GM12878 (cell line): ENCODE measurements around the gene SH3BP5. TPM values are rescaled to one million over a fixed set of nuclear protein-coding genes. Genes with fewer than 3 reads are reported as not detected.

ENCODE experiments used
- ATAC-seq: fragments of 200-7000 bp; cut with Tn5 transposase; 3 replicates; pipeline ENCODE4 v1.9.1; 2020; ENCODE audit warnings: mild to moderate bottlenecking, moderate library complexity
- BruUV-seq: library from RNA; stranded (reverse); fragments of 400-500 nt; replicated peaks from 2 replicates; lab custom pipeline; 2021; lab: Mats Ljungman, UMichigan
- CTCF ChIA-PET: fragments of 300-600 bp; sonication (Branson Sonifier 250); formaldehyde crosslinking; extraction: SDS; loops from one replicate; lab custom pipeline; 2021; ENCODE audit warnings: inconsistent platforms; lab: Yijun Ruan, JAX
- POLR2A ChIA-PET: fragments of 350-600 bp; formaldehyde crosslinking; extraction: SDS; loops from one replicate; lab custom pipeline; 2021; ENCODE audit warnings: inconsistent platforms; lab: Charles Lee
- RAD21 ChIA-PET: fragments of 300-600 bp; sonication (Branson Sonifier 250); formaldehyde crosslinking; loops from one replicate; lab custom pipeline; 2023; ENCODE audit warnings: antibody characterized with exemption; ENCODE audit not compliant: unreplicated experiment; lab: Charles Lee
- SMC1A ChIA-PET: fragments of 300-600 bp; sonication (Branson Sonifier 250); formaldehyde crosslinking; loops from one replicate; lab custom pipeline; 2023; ENCODE audit not compliant: unreplicated experiment, uncharacterized antibody; lab: Charles Lee
- DNase-seq: peaks from one replicate; pipeline ENCODE4 v3.0.0-alpha.2; 2011; ENCODE audit warnings: low read depth, low spot score
- FAIRE-seq: peaks from 3 replicates; lab custom pipeline; 2011; peaks lifted over from hg19 to GRCh38; lab: Jason Lieb, UNC
- H2AFZ ChIP-seq: 2 replicates; pipeline ENCODE4 v1.6.0; 2011; ENCODE audit warnings: low read depth, low read length, control low read depth; ENCODE audit not compliant: control insufficient read depth
- H3K27ac ChIP-seq: 2 replicates; pipeline ENCODE4 v1.5.1; 2011; ENCODE audit warnings: control low read depth; ENCODE audit not compliant: control insufficient read depth, insufficient read depth
- H3K27me3 ChIP-seq, 2 experiments: replicated peaks in 1 of 2; 2 replicates each; pipeline versions ENCODE4 v1.6.0 to v1.6.1; 2011; ENCODE audit warnings: low read length in 1 of 2; ENCODE audit not compliant: control insufficient read depth in 2 of 2, insufficient read depth in 2 of 2
- H3K36me3 ChIP-seq, 2 experiments: 2 replicates each; pipeline ENCODE4 v1.5.1; 2011; ENCODE audit warnings: low read length in 1 of 2; ENCODE audit not compliant: control insufficient read depth in 2 of 2, insufficient read depth in 2 of 2
- H3K4me1 ChIP-seq: 2 replicates; pipeline ENCODE4 v1.6.1; 2011; ENCODE audit warnings: mild to moderate bottlenecking, low read length, moderate library complexity, mixed read lengths; ENCODE audit not compliant: control insufficient read depth, insufficient read depth
- H3K4me2 ChIP-seq: 2 replicates; pipeline ENCODE4 v1.6.0; 2011; ENCODE audit warnings: control low read depth; ENCODE audit not compliant: control insufficient read depth, insufficient read depth
- H3K4me3 ChIP-seq: fragments of 200-600 bp; sonication (generic); 2 replicates; pipeline ENCODE4 v1.5.1; 2016
- H3K79me2 ChIP-seq: 2 replicates; pipeline ENCODE4 v1.6.0; 2011; ENCODE audit warnings: low read length; ENCODE audit not compliant: control insufficient read depth, insufficient read depth
- H3K9ac ChIP-seq: 2 replicates; pipeline ENCODE4 v1.8.0; 2011; ENCODE audit warnings: low read length, control low read depth, mixed read lengths; ENCODE audit not compliant: control insufficient read depth, insufficient read depth
- H3K9me3 ChIP-seq: replicated peaks from 3 replicates; pipeline ENCODE4 v1.5.1; 2011; ENCODE audit warnings: mild to moderate bottlenecking, low read length; ENCODE audit not compliant: control insufficient read depth, insufficient read depth
- H4K20me1 ChIP-seq: 2 replicates; pipeline ENCODE4 v1.6.0; 2011; ENCODE audit not compliant: control insufficient read depth, insufficient read depth
- CBX3 ChIP-seq: fragments of 200-600 bp; sonication (generic); IDR thresholded peaks from 2 replicates; pipeline ENCODE4 v1.6.1; 2016; ENCODE audit warnings: low read depth, borderline replicate concordance
- CTCF ChIP-seq, 3 experiments: IDR thresholded peaks in 2 of 3; conservative IDR thresholded peaks in 1 of 3; 2 replicates each; pipeline ENCODE4 v1.5.1; 2011; ENCODE audit warnings: low read depth in 3 of 3, low read length in 3 of 3, mild to moderate bottlenecking in 3 of 3, control low read depth in 2 of 3, moderate library complexity in 2 of 3, inconsistent platforms in 1 of 3, mixed read lengths in 1 of 3; ENCODE audit not compliant: control insufficient read depth in 2 of 3, insufficient read depth in 1 of 3; ENCODE audit errors: extremely low read depth in 1 of 3
- DPF2 ChIP-seq: fragments of 450-650 bp; IDR thresholded peaks from 2 replicates; pipeline ENCODE4 v1.6.1; 2017; ENCODE audit warnings: mild to moderate bottlenecking
- EP300 ChIP-seq, 2 experiments: fragments of 150-350 bp in 1 of 2; IDR thresholded peaks; 2 replicates each; pipeline ENCODE4 v1.6.1; 2011 to 2012; ENCODE audit warnings: low read depth in 2 of 2, low read length in 2 of 2, borderline replicate concordance in 1 of 2, improper control_type of control experiment in 1 of 2, inconsistent platforms in 1 of 2; ENCODE audit not compliant: control insufficient read depth in 1 of 2
- EZH2 ChIP-seq: IDR thresholded peaks from 2 replicates; pipeline ENCODE4 v1.6.1; 2012; ENCODE audit warnings: low read depth, mild to moderate bottlenecking, control low read depth, inconsistent platforms, low read length, borderline replicate concordance; ENCODE audit not compliant: control insufficient read depth
- FOXM1 ChIP-seq: IDR thresholded peaks from 2 replicates; pipeline ENCODE4 v1.6.1; 2012; ENCODE audit warnings: low read depth, mild to moderate bottlenecking, inconsistent platforms, low read length, moderate library complexity
- HDGF ChIP-seq: fragments of 450-650 bp; IDR thresholded peaks from 2 replicates; pipeline ENCODE4 v1.6.1; 2016; ENCODE audit warnings: antibody characterized with exemption
- IRF4 ChIP-seq: IDR thresholded peaks from 2 replicates; pipeline ENCODE4 v1.6.1; 2011; ENCODE audit warnings: low read depth, low read length
- NR2C1 ChIP-seq: fragments of 450-650 bp; IDR thresholded peaks from 2 replicates; pipeline ENCODE4 v1.6.1; 2017; ENCODE audit warnings: antibody characterized with exemption, mild to moderate bottlenecking, moderate library complexity
- SPI1 ChIP-seq: IDR thresholded peaks from 2 replicates; pipeline ENCODE4 v1.6.1; 2011; ENCODE audit warnings: low read depth, mild to moderate bottlenecking, low read length, moderate library complexity, borderline replicate concordance; ENCODE audit not compliant: insufficient read depth
- TARDBP ChIP-seq: IDR thresholded peaks from 2 replicates; pipeline ENCODE4 v1.6.1; 2016; ENCODE audit warnings: borderline replicate concordance
- in situ Hi-C: fragments of 300-500 bp; cut with MboI; formaldehyde crosslinking; loops from 9 replicates; pipeline ENCODE4 v1.14.3; 2018; ENCODE audit warnings: mixed read lengths
- intact Hi-C: fragments of 100-400 bp; cut with micrococcal nuclease; formaldehyde crosslinking; loops from one replicate; pipeline ENCODE4 v1.14.2; 2022; ENCODE audit not compliant: unreplicated experiment
- polyA plus RNA-seq, 11 experiments: library from polyadenylated mRNA; depleted of rRNA in 4 of 11; unstranded in 6 of 11; stranded (reverse) in 5 of 11; fragments of >200 nt; fragmentation: Nextera tagmentation in 4 of 11; fragmentation: Illumina TruSeq in 1 of 11; extraction: Ambion mirVana in 4 of 11; extraction: Trizol in 1 of 11; gene quantifications; 1 replicate in 1 of 11; 2 replicates in 10 of 11; pipeline versions ENCODE4 v1.2.1 to v1.2.3, GENCODE V29; 2011 to 2016; ENCODE audit warnings: inconsistent platforms in 2 of 11, missing spikeins in 2 of 11, low read depth in 1 of 11
- total RNA-seq, 4 experiments: library from RNA; depleted of rRNA in 3 of 4; stranded (reverse); fragments of >200 nt in 3 of 4; fragmentation: Illumina TruSeq in 1 of 4; extraction: Trizol in 1 of 4; gene quantifications; 2 replicates each; pipeline versions ENCODE4 v1.2.1 to v1.2.3, GENCODE V29; 2013 to 2021

SH3BP5 gene
- total and polyA plus RNA-seq, 10 of the 15 experiments (the other 5 are each of a cell fraction or from before 2014, with no cell fraction given): 14.9 to 87.5 (median 43.7) TPM

- TF ChIP-seq TARDBP (no peak), SPI1 (no peak), EZH2 (no peak), FOXM1 (no peak), CTCF (IDR thresholded peaks at IDR 0.05 in 2 of 3, conservative IDR thresholded peaks at IDR 0.05 in 1 of 3; ENCODE audit: control insufficient read depth in 2 of 3, extremely low read depth in 1 of 3, insufficient read depth in 1 of 3, low read depth in 3 of 3, low read length in 3 of 3) (no peak), EP300 (IDR thresholded peaks at IDR 0.05; ENCODE audit: borderline replicate concordance in 1 of 2, control insufficient read depth in 1 of 2, low read depth in 2 of 2, low read length in 2 of 2) (no peak), IRF4 (no peak), NR2C1 (no peak), HDGF (no peak), CBX3 (no peak)
These were observed 112.3 kb downstream of the SH3BP5 start (continued) for GRCh38 chr3:15220056-15220455.

DNA sequence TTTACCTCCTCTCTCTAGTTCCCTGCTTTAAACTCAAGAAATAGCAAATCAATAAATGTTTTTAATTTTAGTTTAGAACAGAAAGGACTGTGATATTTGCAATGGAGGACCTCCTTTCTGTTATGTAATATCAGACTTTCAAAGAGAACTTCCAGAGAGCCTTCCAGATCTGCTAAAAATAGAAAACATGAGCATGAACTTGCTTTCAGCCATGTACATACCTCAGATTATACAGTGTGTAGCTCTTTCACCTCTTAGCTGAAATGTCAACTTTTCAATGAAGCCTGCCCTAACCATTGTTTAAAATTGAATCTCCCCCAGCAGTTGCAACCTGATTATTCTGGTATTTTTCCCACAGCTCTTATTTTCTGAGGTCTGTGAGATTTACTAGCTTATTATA lies 113.7 kb downstream of the SH3BP5 start:
- no peak for TF ChIP-seq DPF2
- TF ChIP-seq, all 136 proteins: peak for 0
- in situ Hi-C loops: no loop called here

More for the DNA sequence above, 113.7 kb downstream of the SH3BP5 start:
- Histone ChIP-seq H2AFZ (no peak overlapping the region), H3K4me2 (no peak overlapping the region), H3K9ac (no peak overlapping the region), H3K4me3 (no peak overlapping the region), H4K20me1 (no peaks in the 10 kb centered on the region), H3K27ac (no peak overlapping the region), H3K4me1 (peaks cover 7% of the 10 kb centered on the region; the same call in 1 of the 2 replicates), H3K9me3 (no peaks in the 10 kb centered on the region), H3K27me3 (no peaks in the 10 kb centered on the region), H3K36me3 (peaks cover 5 to 13% of the 10 kb centered on the region in 2 experiments), H3K79me2 (no peaks in the 10 kb centered on the region; the same call in 1 of the 2 replicates)
- no peak for DNase-seq
- ChIA-PET POLR2A (no interaction called here), CTCF (interaction anchor here (0.6 to 2.5 kb wide), 6 partner anchors 10 to 187 kb away, joined by 3 to 11 read pairs (median 4); partner anchors contain the start of gene CAPN7), RAD21 (no interaction called here), SMC1A (interaction anchor here (1.0 to 2.4 kb wide), 5 partner anchors 9 to 186 kb away, joined by 3 to 11 read pairs (median 3); partner anchors contain the start of gene CAPN7)
- no peak for FAIRE-seq
- intact Hi-C loops: no loop called here
- ATAC-seq: no peak
- BruUV-seq: no TSS peak
